ENCODE results near the gene ZNF277.
"Not testable (repeated sequence)": the region's sequence is repeated elsewhere in the genome, so short reads cannot be mapped to it uniquely, and the experiment has no call there.

ZNF277 gene

GRCh38 chr7:112298543-112299100 is 92.1 kb downstream of the ZNF277 start:
- DNase-seq = no peak

- no peak for DNase-seq
Observed at GRCh38 chr7:112300072-112300471, 93.6 kb downstream of the ZNF277 start.

GRCh38 chr7:112300831-112301407 is 94.4 kb downstream of the ZNF277 start:
- DNase-seq = no peak

DNA sequence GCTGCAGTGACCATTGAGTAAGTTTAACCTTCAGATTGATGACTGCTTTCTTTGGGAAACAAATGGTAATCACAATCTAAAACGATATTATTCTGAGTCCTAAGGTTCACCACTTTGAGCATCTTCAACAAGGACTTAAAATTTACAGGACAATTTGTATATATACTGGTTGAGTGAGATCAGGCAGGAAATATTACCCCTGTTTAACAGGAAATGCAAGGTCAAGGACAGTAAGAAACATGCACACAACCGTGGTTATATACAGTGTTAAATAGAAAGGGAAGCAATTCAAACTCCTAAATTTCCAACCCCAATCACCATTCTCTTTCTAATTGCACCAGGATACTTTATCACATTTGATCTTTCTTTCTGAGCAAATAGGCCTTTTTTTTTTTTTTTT is 96.1 kb downstream of the ZNF277 start:
- DNase-seq = peak in 1 of 2 experiments; percentile 3

- no peak for DNase-seq
Observed at GRCh38 chr7:112306903-112307302, 100.4 kb downstream of the ZNF277 start.

- no peak for DNase-seq
Observed at GRCh38 chr7:112307506-112307905, 101.0 kb downstream of the ZNF277 start.

- no peak for DNase-seq
Observed at GRCh38 chr7:112308974-112309373, 102.5 kb downstream of the ZNF277 start.

- not testable (repeated sequence) for DNase-seq
Observed at GRCh38 chr7:112316803-112317202, 110.3 kb downstream of the ZNF277 start.

DNA sequence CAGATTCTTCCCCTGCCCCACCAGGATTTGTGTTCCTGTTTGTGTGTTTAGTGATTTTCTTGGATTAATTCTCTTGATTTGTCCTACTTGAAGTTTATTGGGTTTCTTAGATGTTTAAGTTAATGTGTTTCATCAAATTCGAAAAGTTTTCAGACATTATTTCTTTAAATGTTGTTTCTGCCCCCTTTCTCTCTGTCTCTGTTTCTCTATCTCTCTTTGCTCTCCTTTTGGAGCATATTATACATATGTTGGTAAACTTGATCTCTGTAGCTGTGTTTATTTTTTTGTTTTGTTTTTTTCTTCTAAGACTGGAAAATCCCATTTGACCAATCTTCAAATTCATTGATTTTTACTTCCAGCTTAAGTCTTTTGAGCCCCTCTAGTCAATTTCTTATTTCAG is 115.6 kb downstream of the ZNF277 start:
- DNase-seq = no peak

DNA sequence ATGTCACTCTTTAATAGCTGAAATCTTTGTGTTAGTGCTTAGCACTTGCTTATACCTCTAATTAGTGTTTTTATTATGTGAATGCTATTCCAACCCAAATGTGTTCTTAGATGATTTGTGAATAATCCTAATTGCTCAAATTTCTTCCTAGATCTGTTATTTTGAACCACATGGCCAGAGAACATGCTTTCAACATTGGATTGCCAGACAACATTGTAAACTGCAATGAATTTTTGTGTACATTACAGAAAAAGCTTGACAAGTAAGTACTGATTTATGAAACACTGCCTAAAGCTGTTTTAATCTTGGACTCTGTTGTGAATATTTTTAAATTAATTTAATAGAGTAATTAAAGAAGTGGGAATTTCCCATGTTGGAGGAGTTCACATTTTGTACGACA is 121.1 kb downstream of the ZNF277 start:
- DNase-seq = no peak

DNA sequence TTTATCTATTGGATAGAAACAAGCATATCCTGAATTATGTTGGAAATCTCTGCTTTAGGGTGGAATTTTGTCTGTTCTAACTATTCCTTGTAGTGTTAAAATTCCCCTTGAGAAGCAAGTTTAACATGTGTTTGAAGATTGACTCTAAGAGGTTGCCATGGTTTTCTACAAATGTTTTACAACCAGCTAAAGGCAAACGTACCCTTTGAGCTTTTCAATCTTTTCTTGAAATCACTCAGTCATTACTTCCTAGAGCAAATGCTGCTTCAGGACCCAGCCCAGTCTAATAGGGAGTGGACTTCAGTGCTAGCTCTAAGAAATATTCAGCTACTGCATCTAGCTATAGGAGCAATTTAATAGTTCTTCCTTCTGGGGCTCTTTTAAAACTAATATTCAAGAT is 125.0 kb downstream of the ZNF277 start:
- DNase-seq = no peak

DNA sequence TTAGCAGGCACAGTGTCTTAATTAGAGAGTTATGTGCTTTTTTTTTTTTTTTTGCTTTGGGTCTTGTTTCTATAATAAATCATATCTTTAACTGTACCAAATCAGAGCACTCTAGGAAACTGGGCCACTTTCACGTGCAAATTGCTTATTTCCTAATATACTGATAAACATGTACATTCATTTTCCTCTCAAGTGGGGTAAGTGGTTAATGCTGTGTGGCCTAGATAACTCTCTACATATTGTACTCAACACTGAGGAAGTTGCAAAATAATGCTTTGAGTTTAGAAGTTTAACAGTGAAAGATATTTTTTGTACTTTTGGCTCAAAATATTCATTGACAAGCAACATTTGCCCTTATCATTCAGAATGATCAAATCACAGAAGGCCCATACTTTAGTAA is 127.9 kb downstream of the ZNF277 start:
- no peak for DNase-seq

DNA sequence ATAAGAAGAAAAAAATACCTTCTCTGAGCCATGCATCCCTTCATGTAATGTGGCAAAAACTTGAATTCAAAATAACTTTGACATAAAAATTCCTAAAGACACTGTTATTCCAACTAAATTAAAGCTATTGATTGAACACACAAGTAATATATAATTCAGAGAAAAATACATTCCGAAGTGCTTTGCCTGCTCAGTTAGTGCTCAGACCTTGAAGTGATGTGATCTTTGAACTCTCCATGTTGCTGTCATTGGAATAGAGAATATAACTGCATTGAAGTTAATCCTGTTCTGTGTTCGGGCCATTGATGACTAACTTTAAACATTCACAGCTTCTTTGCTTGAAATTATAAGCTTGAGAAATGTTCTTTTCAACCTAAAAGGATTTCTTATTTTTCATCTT is 129.8 kb downstream of the ZNF277 start:
- DNase-seq = no peak

DNA sequence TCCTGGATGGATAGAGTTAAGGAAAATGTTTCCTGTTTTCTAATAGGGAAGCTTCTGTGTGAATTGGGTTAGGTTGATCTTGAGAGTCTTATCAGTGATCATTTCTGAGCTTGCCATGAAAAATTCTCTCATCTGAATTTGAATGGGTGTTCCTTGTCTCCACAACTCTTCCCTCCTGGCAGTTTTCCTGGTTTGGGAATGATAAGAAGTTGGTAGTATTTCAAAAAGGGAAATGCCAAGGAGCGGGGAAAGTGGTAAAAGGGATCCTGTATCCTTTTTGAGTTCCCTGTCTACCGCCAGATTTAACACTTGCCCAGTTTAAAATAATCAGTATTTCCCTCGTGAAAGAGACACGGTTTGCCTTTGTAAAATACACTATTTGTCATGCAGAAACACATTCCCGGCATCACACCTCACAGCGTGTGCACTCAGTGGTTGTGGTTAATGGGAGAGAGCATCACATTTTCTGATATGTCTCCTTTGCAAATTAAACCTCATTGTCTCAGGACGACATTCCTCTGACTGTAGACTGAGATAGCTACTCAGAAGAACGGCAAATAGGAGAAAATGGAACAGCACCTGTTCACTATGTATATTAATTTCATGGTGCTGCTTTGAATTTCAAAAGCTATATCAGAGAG is 130.6 kb downstream of the ZNF277 start:
- DNase-seq = no peak

- no peak for DNase-seq
Observed at GRCh38 chr7:112337892-112338291, 131.4 kb downstream of the ZNF277 start.

DNA sequence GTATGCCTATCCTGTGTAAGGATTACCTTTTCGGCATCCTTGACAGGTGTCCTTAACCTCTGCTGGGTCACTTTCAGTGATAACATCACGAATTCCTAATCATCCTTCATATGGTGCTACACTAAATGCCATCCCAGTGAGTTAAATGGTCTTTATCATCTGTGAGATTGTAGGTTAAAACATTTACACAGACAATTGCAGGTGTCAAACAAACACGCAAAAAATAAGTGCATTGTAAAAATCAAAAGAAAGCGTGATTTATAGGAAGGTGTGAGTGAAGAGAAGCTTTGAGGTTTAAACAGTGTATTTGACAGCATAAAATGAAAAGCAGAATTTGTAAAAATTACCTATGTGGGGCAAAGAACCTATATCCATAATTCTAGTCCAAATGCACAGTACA is 132.3 kb downstream of the ZNF277 start:
- DNase-seq = no peak

- DNase-seq = no peak
Observed at GRCh38 chr7:112341464-112341863, 135.0 kb downstream of the ZNF277 start.

- no peak for DNase-seq
Observed at GRCh38 chr7:112346381-112347060, 140.0 kb downstream of the ZNF277 start.

- DNase-seq = no peak
Observed at GRCh38 chr7:112347088-112347487, 140.6 kb downstream of the ZNF277 start.

DNA sequence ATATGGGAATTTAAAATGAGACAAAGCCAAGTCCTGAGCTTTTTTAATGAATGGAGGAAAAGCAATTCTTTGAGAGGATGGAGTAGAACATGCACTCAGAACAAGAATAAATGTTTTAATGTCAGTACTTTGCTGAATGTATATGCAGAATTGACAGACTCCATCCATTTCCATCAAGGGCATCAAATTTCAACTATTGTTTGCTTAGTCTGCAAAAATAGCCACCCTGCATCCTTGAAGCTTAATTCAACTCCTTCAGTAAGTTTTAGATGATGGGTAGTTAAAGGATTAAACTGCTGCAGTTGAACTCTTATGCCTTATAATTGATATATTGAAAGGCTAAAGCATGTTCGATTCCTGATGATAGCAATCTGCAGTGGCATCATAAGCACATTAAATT is 144.1 kb downstream of the ZNF277 start:
- no peak for DNase-seq

GRCh38 chr7:112356596-112356995 is 150.1 kb downstream of the ZNF277 start:
- no peak for DNase-seq

DNA sequence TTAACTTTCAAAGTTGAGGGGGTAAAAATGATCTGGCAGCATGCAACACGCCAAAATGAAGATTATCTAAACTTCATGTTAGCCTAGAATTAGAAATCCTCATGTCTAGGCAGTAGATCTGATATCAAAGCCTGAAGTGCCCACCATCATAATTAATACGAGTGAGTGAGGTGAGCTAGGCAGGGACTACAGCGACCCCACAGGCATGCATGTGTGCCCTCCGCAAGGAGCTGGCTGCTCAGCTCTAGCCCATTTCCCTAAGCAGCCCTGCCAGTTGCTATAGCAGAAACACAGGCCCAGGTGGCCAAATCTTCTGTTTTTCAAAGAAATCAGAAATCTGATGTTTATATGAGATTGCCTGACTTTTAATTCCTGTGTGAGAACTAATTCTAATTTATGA is 150.6 kb downstream of the ZNF277 start:
- no peak for DNase-seq

DNA sequence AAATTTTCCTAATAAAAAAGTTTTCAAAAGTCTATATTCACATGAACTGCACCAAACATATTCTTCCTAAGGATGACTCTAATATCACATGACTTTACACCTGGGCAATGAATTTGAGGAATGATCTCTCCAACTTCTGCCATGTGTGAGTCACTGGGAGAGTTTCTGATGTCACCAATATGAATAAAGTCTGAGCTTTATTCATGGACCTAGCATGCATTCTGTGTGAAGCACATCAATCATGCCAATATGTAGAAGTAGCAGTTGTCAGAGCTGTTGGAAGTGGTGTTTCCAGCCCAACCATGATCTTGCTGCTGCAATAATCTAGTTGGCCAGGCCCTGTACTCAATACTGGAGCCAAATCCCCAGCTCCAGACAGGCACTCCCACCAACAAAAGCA is 152.0 kb downstream of the ZNF277 start:
- DNase-seq = no peak

GRCh38 chr7:112359086-112359485 is 152.6 kb downstream of the ZNF277 start:
- DNase-seq = no peak

Measured in Kasumi-1 (cell line).